ENCODE data around the gene SLC26A9. TPM values are rescaled to one million over a fixed set of nuclear protein-coding genes. Genes with fewer than 3 reads are reported as not detected.

The SLC26A9 gene
- total and polyA plus RNA-seq, 2 experiments from 2014 or later: 1.0 to 4.0 TPM

- Histone ChIP-seq H3K4me3 (no peak overlapping the region), H3K4me1 (ENCODE audit: low read depth) (peaks cover 3% of the 10 kb centered on the region), H3K9me3 (ENCODE audit: low read depth) (no peaks in the 10 kb centered on the region), H3K27ac (no peak overlapping the region), H3K36me3 (no peaks in the 10 kb centered on the region), H3K27me3 (no peaks in the 10 kb centered on the region)
- no peak for TF ChIP-seq CTCF (IDR thresholded peaks at IDR 0.05; ENCODE audit: low read depth, low read length)
- no peak for DNase-seq (ENCODE audit: low read depth in 1 of 2, low spot score in 1 of 2)
Observed at GRCh38 chr1:205967554-205968335, 24.5 kb upstream of the SLC26A9 start.

GRCh38 chr1:205965036-205965884, 22.0 kb upstream of the SLC26A9 start:
- no peak for DNase-seq (ENCODE audit: low read depth in 1 of 2, low spot score in 1 of 2)
- no peak overlapping the region for H3K27ac ChIP-seq
- H3K27me3 ChIP-seq: no peaks in the 10 kb centered on the region
- TF ChIP-seq CTCF (IDR thresholded peaks at IDR 0.05; ENCODE audit: low read depth, low read length): no peak
- H3K4me1 ChIP-seq (ENCODE audit: low read depth): peaks cover 19% of the 10 kb centered on the region
- H3K4me3 ChIP-seq: no peak overlapping the region
- no peaks in the 10 kb centered on the region for H3K9me3 ChIP-seq (ENCODE audit: low read depth)
- no peaks in the 10 kb centered on the region for H3K36me3 ChIP-seq

GRCh38 chr1:205963352-205964155, 20.3 kb upstream of the SLC26A9 start:
- Histone ChIP-seq H3K9me3 (ENCODE audit: low read depth) (no peaks in the 10 kb centered on the region), H3K4me3 (no peak overlapping the region), H3K36me3 (no peaks in the 10 kb centered on the region), H3K27ac (no peak overlapping the region), H3K27me3 (no peaks in the 10 kb centered on the region), H3K4me1 (ENCODE audit: low read depth) (peaks cover 20% of the 10 kb centered on the region)
- TF ChIP-seq CTCF (IDR thresholded peaks at IDR 0.05; ENCODE audit: low read depth, low read length): no peak
- peak in 1 of 2 donors; percentile 73 for DNase-seq (ENCODE audit: low read depth in 1 of 2, low spot score in 1 of 2)

DNA sequence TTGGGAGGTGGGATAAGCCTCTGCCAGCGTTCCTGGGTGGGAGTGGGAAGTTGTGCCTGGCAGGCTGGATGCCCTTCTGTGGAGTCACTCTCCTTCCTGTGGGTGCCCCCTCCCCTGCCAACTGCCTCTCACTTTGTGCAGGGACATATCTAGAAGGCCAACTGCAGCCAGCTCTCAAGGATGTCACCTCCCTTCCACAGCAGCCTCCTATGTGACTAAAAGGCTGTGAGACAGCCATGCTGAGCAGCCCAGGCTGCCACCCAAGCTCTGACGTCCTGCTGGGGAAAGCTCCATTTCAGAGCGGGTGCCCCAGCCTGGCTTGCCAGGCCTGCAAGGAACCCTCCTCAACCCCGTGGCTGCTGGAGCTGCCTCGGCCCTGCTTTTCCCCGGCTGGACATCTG, 19.6 kb upstream of the SLC26A9 start:
- Histone ChIP-seq H3K4me1 (ENCODE audit: low read depth) (peaks cover 22% of the 10 kb centered on the region), H3K27me3 (no peaks in the 10 kb centered on the region), H3K36me3 (no peaks in the 10 kb centered on the region), H3K27ac (peak overlapping the region; percentile 52), H3K9me3 (ENCODE audit: low read depth) (no peaks in the 10 kb centered on the region), H3K4me3 (no peak overlapping the region)
- TF ChIP-seq CTCF (IDR thresholded peaks at IDR 0.05; ENCODE audit: low read depth, low read length): no peak
- no peak for DNase-seq (ENCODE audit: low read depth in 1 of 2, low spot score in 1 of 2)

Measured in cardiac muscle cell (in vitro differentiated cells and primary cell).